ENCODE measurements around the gene LRRTM4. TPM values are rescaled to one million over a fixed set of nuclear protein-coding genes. Genes with fewer than 3 reads are reported as not detected.
A peak's percentile ranks its signal among the peaks of the same experiment; 100 is the strongest.

Gene LRRTM4
- total and polyA plus RNA-seq, 2 experiments from 2014 or later = 4.5 to 15.4 TPM

DNA sequence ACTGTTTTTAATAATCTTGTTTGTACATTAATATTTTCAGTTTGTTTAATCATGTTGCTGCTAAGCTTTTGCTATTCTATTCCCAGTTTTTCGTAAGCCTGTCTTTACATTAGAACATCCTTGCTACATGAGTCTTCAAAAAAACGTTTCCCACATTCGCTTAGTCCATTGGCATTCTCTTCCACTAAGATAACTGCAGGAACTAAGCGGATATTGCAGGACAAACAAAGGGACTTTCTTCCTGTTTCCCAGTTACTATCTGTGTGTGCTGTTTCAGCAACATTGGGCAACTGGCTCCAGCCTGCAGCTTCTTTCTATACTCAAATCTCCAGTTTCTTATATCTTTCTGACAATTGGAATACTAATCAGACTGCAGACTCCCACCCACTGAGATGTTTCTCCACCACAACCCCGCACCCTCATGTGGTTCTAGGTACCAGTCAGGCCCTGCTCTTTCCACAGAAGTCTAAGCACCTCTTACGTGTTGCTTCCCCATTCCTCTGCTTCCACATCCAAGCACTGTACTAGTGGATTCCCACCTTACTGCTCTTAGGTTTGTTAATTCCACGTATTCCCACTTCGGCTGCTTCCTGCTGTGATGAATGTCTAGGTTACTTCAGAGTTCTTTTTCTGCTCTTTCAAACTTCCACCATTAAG, 420.3 kb downstream of the LRRTM4 start:
- peak overlapping the region; percentile 21 for H3K27ac ChIP-seq (ENCODE audit: low read depth)
- peaks cover 6% of the 10 kb centered on the region for H3K27me3 Mint-ChIP-seq (ENCODE audit: insufficient read depth, low read depth, poor library complexity)
- H3K27ac Mint-ChIP-seq = peak overlapping the region; percentile 81
- ATAC-seq (peak; percentile 68), DNase-seq (ENCODE audit: low spot score) (no peak)
- H3K4me3 ChIP-seq = no peak overlapping the region
- H3F3A ChIP-seq (replicated peaks; ENCODE audit: low read depth) = peaks cover 5% of the 10 kb centered on the region; the same call in 1 of the 2 replicates
- H3K4me3 Mint-ChIP-seq = peak overlapping the region; percentile 8; the same call in 1 of the 3 replicates
- H4K20me1 ChIP-seq (replicated peaks; ENCODE audit: insufficient read depth) = peaks cover 11% of the 10 kb centered on the region
- peak; percentile 50; the same call in 1 of the 2 replicates for TF ChIP-seq POLR2AphosphoS5 (IDR thresholded peaks at IDR 0.05; ENCODE audit: low read depth)
- TF ChIP-seq, protein P1, sequence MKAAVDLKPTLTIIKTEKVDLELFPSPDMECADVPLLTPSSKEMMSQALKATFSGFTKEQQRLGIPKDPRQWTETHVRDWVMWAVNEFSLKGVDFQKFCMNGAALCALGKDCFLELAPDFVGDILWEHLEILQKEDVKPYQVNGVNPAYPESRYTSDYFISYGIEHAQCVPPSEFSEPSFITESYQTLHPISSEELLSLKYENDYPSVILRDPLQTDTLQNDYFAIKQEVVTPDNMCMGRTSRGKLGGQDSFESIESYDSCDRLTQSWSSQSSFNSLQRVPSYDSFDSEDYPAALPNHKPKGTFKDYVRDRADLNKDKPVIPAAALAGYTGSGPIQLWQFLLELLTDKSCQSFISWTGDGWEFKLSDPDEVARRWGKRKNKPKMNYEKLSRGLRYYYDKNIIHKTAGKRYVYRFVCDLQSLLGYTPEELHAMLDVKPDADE (IDR thresholded peaks at IDR 0.05) = no peak
- peaks cover 50% of the 10 kb centered on the region for H3K4me1 Mint-ChIP-seq
- H3K4me1 ChIP-seq (ENCODE audit: insufficient read depth) = peaks cover 8% of the 10 kb centered on the region
- H3K9me3 Mint-ChIP-seq = no peaks in the 10 kb centered on the region
- peaks cover 5% of the 10 kb centered on the region for H3K79me2 ChIP-seq (replicated peaks; ENCODE audit: insufficient read depth)
- H3K9me2 ChIP-seq (ENCODE audit: insufficient read depth) = no peaks in the 10 kb centered on the region
- peaks cover 11% of the 10 kb centered on the region; the same call in 1 of the 2 replicates for H3K36me3 ChIP-seq (ENCODE audit: insufficient read depth)
- H3K4me2 ChIP-seq = no peak overlapping the region
- H3K36me3 Mint-ChIP-seq (ENCODE audit: low read depth) = peaks cover 64% of the 10 kb centered on the region
- H3K27me3 ChIP-seq (ENCODE audit: insufficient read depth) = no peaks in the 10 kb centered on the region
- no peak overlapping the region for H2AFZ ChIP-seq

DNA sequence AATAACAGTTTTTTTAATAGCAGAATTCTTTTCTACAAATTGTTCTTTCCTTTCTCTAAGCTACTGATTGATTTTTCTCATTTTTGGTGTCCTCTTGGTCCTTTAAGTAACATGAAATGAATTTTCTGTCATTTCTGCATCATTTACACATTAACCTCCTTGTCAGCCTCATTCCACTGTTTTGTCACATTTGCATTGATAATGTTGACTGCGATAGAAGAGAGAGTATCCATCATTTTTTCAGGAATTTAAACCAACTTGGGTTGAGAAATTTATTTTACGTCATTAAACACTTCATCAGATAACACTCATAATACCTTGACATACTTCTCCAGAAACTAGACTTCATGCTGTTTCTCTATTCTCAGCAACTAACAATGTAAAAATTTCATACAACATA, 422.2 kb downstream of the LRRTM4 start:
- no peak for DNase-seq (ENCODE audit: low spot score)
- H3K9me2 ChIP-seq (ENCODE audit: insufficient read depth) = no peaks in the 10 kb centered on the region
- H3K4me1 ChIP-seq (ENCODE audit: insufficient read depth) = peaks cover 20% of the 10 kb centered on the region
- H3K27me3 ChIP-seq (ENCODE audit: insufficient read depth) = no peaks in the 10 kb centered on the region
- Mint-ChIP-seq H3K27ac (no peak overlapping the region; the same call in 1 of the 2 replicates), H3K36me3 (ENCODE audit: low read depth) (peaks cover 77% of the 10 kb centered on the region), H3K9me3 (peaks cover 3% of the 10 kb centered on the region; the same call in 1 of the 3 replicates), H3K27me3 (ENCODE audit: insufficient read depth, low read depth, poor library complexity) (peaks cover 13% of the 10 kb centered on the region), H3K4me1 (peaks cover 60% of the 10 kb centered on the region), H3K4me3 (peak overlapping the region; percentile 29; the same call in 1 of the 3 replicates)
- no peak for ATAC-seq
- no peak overlapping the region for H2AFZ ChIP-seq
- no peak overlapping the region for H3K4me2 ChIP-seq
- H3K27ac ChIP-seq (ENCODE audit: low read depth) = peak overlapping the region; percentile 3; the same call in 1 of the 2 replicates
- peaks cover 23% of the 10 kb centered on the region for H3K79me2 ChIP-seq (replicated peaks; ENCODE audit: insufficient read depth)
- H3F3A ChIP-seq (replicated peaks; ENCODE audit: low read depth) = peaks cover 8% of the 10 kb centered on the region; the same call in 1 of the 2 replicates
- peaks cover 19% of the 10 kb centered on the region; the same call in 1 of the 2 replicates for H3K36me3 ChIP-seq (ENCODE audit: insufficient read depth)
- H4K20me1 ChIP-seq (replicated peaks; ENCODE audit: insufficient read depth) = peaks cover 11% of the 10 kb centered on the region
- no peak overlapping the region for H3K4me3 ChIP-seq
- TF ChIP-seq JUNB (IDR thresholded peaks at IDR 0.05; ENCODE audit: unreplicated experiment) (no peak), NANOG (IDR thresholded peaks at IDR 0.05; ENCODE audit: borderline replicate concordance) (no peak), CREB1 (CRISPR knock-in tag; IDR thresholded peaks at IDR 0.05; ENCODE audit: low read depth) (no peak), CTCF (conservative IDR thresholded peaks at IDR 0.05; ENCODE audit: low read depth in 2 of 2) (no peak), ZNF331 (CRISPR knock-in tag; IDR thresholded peaks at IDR 0.05; ENCODE audit: low read depth) (no peak), EZH2phosphoT487 (IDR thresholded peaks at IDR 0.05; ENCODE audit: unreplicated experiment) (no peak)
- TF ChIP-seq, protein P2, sequence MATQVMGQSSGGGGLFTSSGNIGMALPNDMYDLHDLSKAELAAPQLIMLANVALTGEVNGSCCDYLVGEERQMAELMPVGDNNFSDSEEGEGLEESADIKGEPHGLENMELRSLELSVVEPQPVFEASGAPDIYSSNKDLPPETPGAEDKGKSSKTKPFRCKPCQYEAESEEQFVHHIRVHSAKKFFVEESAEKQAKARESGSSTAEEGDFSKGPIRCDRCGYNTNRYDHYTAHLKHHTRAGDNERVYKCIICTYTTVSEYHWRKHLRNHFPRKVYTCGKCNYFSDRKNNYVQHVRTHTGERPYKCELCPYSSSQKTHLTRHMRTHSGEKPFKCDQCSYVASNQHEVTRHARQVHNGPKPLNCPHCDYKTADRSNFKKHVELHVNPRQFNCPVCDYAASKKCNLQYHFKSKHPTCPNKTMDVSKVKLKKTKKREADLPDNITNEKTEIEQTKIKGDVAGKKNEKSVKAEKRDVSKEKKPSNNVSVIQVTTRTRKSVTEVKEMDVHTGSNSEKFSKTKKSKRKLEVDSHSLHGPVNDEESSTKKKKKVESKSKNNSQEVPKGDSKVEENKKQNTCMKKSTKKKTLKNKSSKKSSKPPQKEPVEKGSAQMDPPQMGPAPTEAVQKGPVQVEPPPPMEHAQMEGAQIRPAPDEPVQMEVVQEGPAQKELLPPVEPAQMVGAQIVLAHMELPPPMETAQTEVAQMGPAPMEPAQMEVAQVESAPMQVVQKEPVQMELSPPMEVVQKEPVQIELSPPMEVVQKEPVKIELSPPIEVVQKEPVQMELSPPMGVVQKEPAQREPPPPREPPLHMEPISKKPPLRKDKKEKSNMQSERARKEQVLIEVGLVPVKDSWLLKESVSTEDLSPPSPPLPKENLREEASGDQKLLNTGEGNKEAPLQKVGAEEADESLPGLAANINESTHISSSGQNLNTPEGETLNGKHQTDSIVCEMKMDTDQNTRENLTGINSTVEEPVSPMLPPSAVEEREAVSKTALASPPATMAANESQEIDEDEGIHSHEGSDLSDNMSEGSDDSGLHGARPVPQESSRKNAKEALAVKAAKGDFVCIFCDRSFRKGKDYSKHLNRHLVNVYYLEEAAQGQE (IDR thresholded peaks at IDR 0.05; ENCODE audit: unreplicated experiment) = no peak
